K562 (cell line): ENCODE results near the gene PMEPA1. TPM values are rescaled to one million over a fixed set of nuclear protein-coding genes. Genes with fewer than 3 reads are reported as not detected.

Source experiments
- ATAC-seq: fragments of 200-7000 bp; cut with Tn5 transposase; 3 replicates; pipeline ENCODE4 v1.9.1; 2020; ENCODE audit warnings: moderate library complexity
- BruUV-seq: library from RNA; stranded (reverse); fragments of 400-500 nt; replicated peaks from 2 replicates; lab custom pipeline; 2021; lab: Mats Ljungman, UMichigan
- CTCF ChIA-PET: fragments of 300-600 bp; formaldehyde crosslinking; extraction: SDS; loops from one replicate; lab custom pipeline; 2021; ENCODE audit warnings: low intra/inter-chr PET ratio; lab: Yijun Ruan, JAX
- POLR2A ChIA-PET: fragments of 300-600, 350-650 bp; sonication (Branson Sonifier 250); formaldehyde crosslinking; extraction: SDS; loops from one replicate; lab custom pipeline; 2021; ENCODE audit warnings: antibody characterized with exemption, inconsistent platforms; lab: Yijun Ruan, JAX
- DNase-seq, 4 experiments: peaks; one replicate each; pipeline versions ENCODE4 v3.0.0 to v3.0.0-alpha.2; 2011 to 2018; ENCODE audit warnings: low spot score in 3 of 4, mixed read lengths in 3 of 4; ENCODE audit errors: extremely low read depth in 1 of 4
- FAIRE-seq: peaks from 2 replicates; lab custom pipeline; 2011; peaks lifted over from hg19 to GRCh38; lab: Jason Lieb, UNC
- H2AFZ ChIP-seq: 2 replicates; pipeline ENCODE4 v1.6.0; 2011; ENCODE audit warnings: low read depth, low read length, control low read depth, inconsistent platforms
- H3K27ac ChIP-seq: fragments of 200-600 bp; 3 replicates; pipeline ENCODE4 v1.8.0; 2011; ENCODE audit warnings: low read depth, mild to moderate bottlenecking, control low read depth, inconsistent platforms, low read length, moderate library complexity, mixed read lengths; ENCODE audit errors: extremely low read depth
- H3K27me3 ChIP-seq, 2 experiments: fragments of 300-600 bp in 1 of 2; 2 replicates in 1 of 2; 3 replicates in 1 of 2; pipeline versions ENCODE4 v1.6.0 to v1.8.0; 2011; ENCODE audit warnings: inconsistent platforms in 2 of 2, low read length in 2 of 2, mild to moderate bottlenecking in 1 of 2, mixed read lengths in 1 of 2, moderate library complexity in 1 of 2; ENCODE audit not compliant: control insufficient read depth in 2 of 2, insufficient read depth in 2 of 2
- H3K36me3 ChIP-seq: fragments of 300-600 bp; 3 replicates; pipeline ENCODE4 v1.8.0; 2011; ENCODE audit warnings: mild to moderate bottlenecking, low read length, inconsistent platforms; ENCODE audit not compliant: control insufficient read depth, insufficient read depth
- H3K4me1 ChIP-seq, 2 experiments: fragments of 200-600 bp in 1 of 2; replicated peaks in 1 of 2; 2 replicates in 1 of 2; 3 replicates in 1 of 2; pipeline versions ENCODE4 v1.5.1 to v1.8.0; 2011; ENCODE audit warnings: inconsistent platforms in 2 of 2, low read length in 2 of 2, mild to moderate bottlenecking in 1 of 2, mixed read lengths in 1 of 2, moderate library complexity in 1 of 2; ENCODE audit not compliant: control insufficient read depth in 2 of 2, insufficient read depth in 2 of 2
- H3K4me2 ChIP-seq: 2 replicates; pipeline ENCODE4 v1.6.1; 2011; ENCODE audit warnings: low read length, control low read depth, inconsistent platforms, mixed read lengths; ENCODE audit not compliant: insufficient read depth
- H3K4me3 ChIP-seq: fragments of 200-600 bp; sonication (generic), shearing (Covaris generic); 2 replicates; pipeline ENCODE4 v1.5.1; 2016; ENCODE audit warnings: control low read depth, inconsistent platforms
- H3K79me2 ChIP-seq: fragments of 200-600 bp; 3 replicates; pipeline ENCODE4 v1.8.0; 2011; ENCODE audit warnings: low read length, inconsistent platforms; ENCODE audit not compliant: control insufficient read depth, insufficient read depth
- H3K9ac ChIP-seq, 2 experiments: 2 replicates each; pipeline versions ENCODE4 v1.6.0 to v1.6.1; 2011; ENCODE audit warnings: low read depth in 2 of 2, low read length in 2 of 2, control low read depth in 1 of 2, inconsistent platforms in 1 of 2, mild to moderate bottlenecking in 1 of 2, mixed read lengths in 1 of 2; ENCODE audit not compliant: insufficient read depth in 1 of 2
- H3K9me1 ChIP-seq: one replicate; pipeline ENCODE4 v1.6.0; 2011; ENCODE audit warnings: inconsistent platforms, mild to moderate bottlenecking, low read length, moderate library complexity; ENCODE audit not compliant: control insufficient read depth, insufficient read depth
- H3K9me3 ChIP-seq: replicated peaks from 2 replicates; pipeline ENCODE4 v1.5.1; 2011; ENCODE audit warnings: low read depth, low read length, inconsistent platforms; ENCODE audit not compliant: control insufficient read depth, insufficient read depth
- H4K20me1 ChIP-seq: replicated peaks from 2 replicates; pipeline ENCODE4 v1.6.1; 2011; ENCODE audit warnings: low read length, inconsistent platforms, mixed read lengths; ENCODE audit not compliant: control insufficient read depth, insufficient read depth
- IRF2 ChIP-seq: sonication (generic); formaldehyde crosslinking; IDR thresholded peaks from 2 replicates; pipeline ENCODE4 v1.8.1; 2022; ENCODE audit warnings: mild to moderate bottlenecking, missing genetic modification reagents
- PRPF4 ChIP-seq: fragments of 200-400 bp; formaldehyde crosslinking; IDR thresholded peaks from one replicate; pipeline ENCODE4 v1.6.1; 2017; ENCODE audit warnings: low read length, low read depth, mild to moderate bottlenecking; ENCODE audit not compliant: insufficient read depth, poor library complexity, severe bottlenecking
- SIN3B ChIP-seq: fragments of 450-650 bp; IDR thresholded peaks from 2 replicates; pipeline ENCODE4 v1.6.1; 2017; ENCODE audit warnings: low read depth, mild to moderate bottlenecking, moderate library complexity
- TCF7L2 ChIP-seq: fragments of 150-350 bp; IDR thresholded peaks from 2 replicates; pipeline ENCODE4 v1.6.1; 2016; ENCODE audit warnings: low read depth, mild to moderate bottlenecking, low read length, moderate library complexity
- ZBTB40 ChIP-seq, 2 experiments: fragments of 450-650 bp in 1 of 2; sonication (generic) in 1 of 2; formaldehyde crosslinking in 1 of 2; IDR thresholded peaks; 2 replicates each; pipeline versions ENCODE4 v1.7.1 to v1.9.0; 2016 to 2022; ENCODE audit warnings: inconsistent platforms in 1 of 2, mild to moderate bottlenecking in 1 of 2, missing genetic modification reagents in 1 of 2
- WGBS: fragments of 100-300 bp; shearing (Covaris generic); methylation state at CpG from one replicate; pipeline ENCODE4 v1.1.6; 2016; ENCODE audit warnings: low coverage, mixed read lengths; ENCODE audit not compliant: insufficient coverage; ENCODE audit errors: missing lambda C conversion rate; 5-methylcytosine and 5-hydroxymethylcytosine counted together
- in situ Hi-C: fragments of 300-500 bp; cut with MboI; formaldehyde crosslinking; loops from 4 replicates; pipeline ENCODE4 v1.15.0; 2018; ENCODE audit warnings: inconsistent platforms, mixed read lengths
- intact Hi-C: fragments of 100-400 bp; cut with micrococcal nuclease; formaldehyde crosslinking; loops from 2 replicates; pipeline ENCODE4 v1.14.2; 2022
- polyA plus RNA-seq, 8 experiments: library from polyadenylated mRNA; depleted of rRNA in 4 of 8; stranded (reverse) in 5 of 8; unstranded in 3 of 8; fragments of >200 nt; fragmentation: Nextera tagmentation in 2 of 8; fragmentation: Illumina TruSeq in 1 of 8; extraction: Ambion mirVana in 2 of 8; extraction: Trizol in 1 of 8; gene quantifications; 2 replicates each; pipeline versions ENCODE4 v1.2.1 to v1.2.3, GENCODE V29; 2011 to 2014; ENCODE audit warnings: inconsistent platforms in 1 of 8, missing spikeins in 1 of 8
- total RNA-seq, 7 experiments: library from RNA; depleted of rRNA in 6 of 7; stranded (reverse); fragments of >200 nt in 6 of 7; fragmentation: Illumina TruSeq in 2 of 7; extraction: Trizol in 2 of 7; gene quantifications; 2 replicates each; pipeline versions ENCODE4 v1.2.1 to v1.2.3, GENCODE V29; 2011 to 2021; ENCODE audit warnings: low replicate concordance in 1 of 7
- TF ChIP-seq, protein P1 (sequence below): fragments of 450-650 bp; conservative IDR thresholded peaks from 2 replicates; pipeline ENCODE4 v1.6.1; 2016; ENCODE audit warnings: missing genetic modification characterization, low read depth, mild to moderate bottlenecking, missing compliant biosample characterization, moderate library complexity
- TF ChIP-seq, protein P2 (sequence below): fragments of 450-650 bp; IDR thresholded peaks from 2 replicates; pipeline ENCODE4 v1.6.1; 2017; ENCODE audit warnings: mild to moderate bottlenecking, moderate library complexity

Gene PMEPA1
- total and polyA plus RNA-seq, 9 of the 15 experiments (the other 6 are each of a cell fraction or from before 2014, with no cell fraction given) = 0.16 TPM; not detected in 8

GRCh38 chr20:57743450-57744095, 33.8 kb upstream of the PMEPA1 start:
- H3K9me3 ChIP-seq = no peaks in the 10 kb centered on the region
- H2AFZ ChIP-seq = no peak overlapping the region
- intact Hi-C loops = no loop called here
- WGBS = under 1% methylated on average over 10 of the region's 10 CpGs
- BruUV-seq = no TSS peak
- no peak for ATAC-seq
- H3K36me3 ChIP-seq = no peaks in the 10 kb centered on the region
- no peaks in the 10 kb centered on the region for H4K20me1 ChIP-seq
- no peak for DNase-seq
- TF ChIP-seq ZBTB40 (IDR thresholded peaks at IDR 0.05) (peak; percentile 82), ZBTB40 (CRISPR knock-in tag; IDR thresholded peaks at IDR 0.05) (peak; percentile 49; the same call in 1 of the 2 replicates), SIN3B (no peak), TCF7L2 (no peak), IRF2 (CRISPR knock-in tag) (no peak), PRPF4 (no peak)
- TF ChIP-seq, protein P1, sequence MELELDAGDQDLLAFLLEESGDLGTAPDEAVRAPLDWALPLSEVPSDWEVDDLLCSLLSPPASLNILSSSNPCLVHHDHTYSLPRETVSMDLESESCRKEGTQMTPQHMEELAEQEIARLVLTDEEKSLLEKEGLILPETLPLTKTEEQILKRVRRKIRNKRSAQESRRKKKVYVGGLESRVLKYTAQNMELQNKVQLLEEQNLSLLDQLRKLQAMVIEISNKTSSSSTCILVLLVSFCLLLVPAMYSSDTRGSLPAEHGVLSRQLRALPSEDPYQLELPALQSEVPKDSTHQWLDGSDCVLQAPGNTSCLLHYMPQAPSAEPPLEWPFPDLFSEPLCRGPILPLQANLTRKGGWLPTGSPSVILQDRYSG (tag) = no peak
- TF ChIP-seq, protein P2, sequence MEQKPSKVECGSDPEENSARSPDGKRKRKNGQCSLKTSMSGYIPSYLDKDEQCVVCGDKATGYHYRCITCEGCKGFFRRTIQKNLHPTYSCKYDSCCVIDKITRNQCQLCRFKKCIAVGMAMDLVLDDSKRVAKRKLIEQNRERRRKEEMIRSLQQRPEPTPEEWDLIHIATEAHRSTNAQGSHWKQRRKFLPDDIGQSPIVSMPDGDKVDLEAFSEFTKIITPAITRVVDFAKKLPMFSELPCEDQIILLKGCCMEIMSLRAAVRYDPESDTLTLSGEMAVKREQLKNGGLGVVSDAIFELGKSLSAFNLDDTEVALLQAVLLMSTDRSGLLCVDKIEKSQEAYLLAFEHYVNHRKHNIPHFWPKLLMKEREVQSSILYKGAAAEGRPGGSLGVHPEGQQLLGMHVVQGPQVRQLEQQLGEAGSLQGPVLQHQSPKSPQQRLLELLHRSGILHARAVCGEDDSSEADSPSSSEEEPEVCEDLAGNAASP = no peak
- no peaks in the 10 kb centered on the region for H3K79me2 ChIP-seq
- no peaks in the 10 kb centered on the region for H3K9me1 ChIP-seq
- CTCF ChIA-PET = no interaction called here
- H3K4me2 ChIP-seq = no peak overlapping the region
- no peak overlapping the region for H3K4me3 ChIP-seq
- H3K4me1 ChIP-seq = peaks cover 0 to under 1% of the 10 kb centered on the region in 2 experiments; a peak in 2 of 5 replicates
- POLR2A ChIA-PET = no interaction called here
- in situ Hi-C loops = no loop called here
- no peak overlapping the region for H3K9ac ChIP-seq
- no peak for FAIRE-seq
- H3K27me3 ChIP-seq = peaks cover 0 to 23% of the 10 kb centered on the region in 2 experiments; a peak in 2 of 5 replicates
- H3K27ac ChIP-seq = no peak overlapping the region
